ENCODE data around the gene EPB41L4B.

Gene EPB41L4B

DNA sequence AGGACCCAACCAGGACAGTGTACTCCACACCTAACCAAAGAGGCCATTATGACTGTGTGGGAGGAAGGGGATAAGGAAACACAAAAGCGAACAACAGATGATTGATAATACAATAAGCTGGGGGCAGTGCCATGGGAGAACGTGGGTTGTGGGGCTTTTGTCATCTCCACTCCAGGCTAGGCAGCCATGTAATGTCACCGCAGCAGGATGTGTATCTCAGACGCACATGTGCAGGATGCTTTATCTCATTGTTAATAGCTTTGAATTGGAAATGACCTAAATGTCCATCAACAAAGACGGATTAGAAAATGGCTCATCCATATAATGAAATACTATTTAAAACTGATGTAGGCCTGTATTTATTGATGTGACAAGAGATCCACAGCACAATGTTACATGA, 51.0 kb downstream of the EPB41L4B start:
- no peak for DNase-seq (ENCODE audit: low read depth)

DNA sequence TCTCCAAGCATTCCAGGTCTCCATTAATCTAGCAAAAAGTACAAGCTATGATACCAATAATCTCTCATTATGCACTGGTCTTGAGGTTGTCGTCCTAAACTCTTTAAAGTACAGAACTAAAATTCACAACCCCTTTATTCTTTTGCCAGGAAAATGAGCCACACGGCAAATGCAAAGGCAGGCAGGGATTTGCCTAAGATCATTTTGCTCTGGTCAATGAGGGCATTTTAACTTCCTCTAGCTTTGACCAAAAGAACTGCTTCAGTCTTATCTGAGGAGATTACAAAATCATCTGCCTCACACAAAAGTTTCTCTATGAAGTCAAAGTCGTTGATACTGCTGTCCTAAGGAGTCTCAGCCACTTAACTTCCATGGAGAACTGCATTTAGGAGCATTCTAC, 51.8 kb downstream of the EPB41L4B start:
- no peak for DNase-seq (ENCODE audit: low read depth)

DNA sequence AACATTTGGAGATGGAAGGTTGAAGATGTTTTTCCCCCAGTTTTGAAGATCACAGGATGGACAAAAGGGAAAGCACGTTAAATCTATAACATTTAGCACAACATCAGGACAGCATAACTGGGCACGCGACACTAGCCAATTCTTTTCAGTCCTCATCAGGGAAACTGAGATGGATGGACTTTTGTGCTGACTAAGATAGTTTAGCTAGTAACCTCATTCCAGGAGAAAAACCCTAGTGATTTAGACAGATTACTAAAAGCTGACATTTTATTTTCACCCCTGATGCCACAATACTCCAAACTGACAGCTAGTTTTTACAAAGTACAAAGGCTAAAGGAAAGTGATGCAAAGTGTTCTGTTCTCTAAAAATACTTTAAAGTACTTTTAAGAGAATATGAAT, 53.3 kb downstream of the EPB41L4B start:
- DNase-seq (ENCODE audit: low read depth): no peak

- DNase-seq (ENCODE audit: low read depth): no peak
These were observed 55.8 kb downstream of the EPB41L4B start for GRCh38 chr9:109264877-109265587.

GRCh38 chr9:109263358-109263757, 57.5 kb downstream of the EPB41L4B start:
- DNase-seq (ENCODE audit: low read depth): no peak

DNA sequence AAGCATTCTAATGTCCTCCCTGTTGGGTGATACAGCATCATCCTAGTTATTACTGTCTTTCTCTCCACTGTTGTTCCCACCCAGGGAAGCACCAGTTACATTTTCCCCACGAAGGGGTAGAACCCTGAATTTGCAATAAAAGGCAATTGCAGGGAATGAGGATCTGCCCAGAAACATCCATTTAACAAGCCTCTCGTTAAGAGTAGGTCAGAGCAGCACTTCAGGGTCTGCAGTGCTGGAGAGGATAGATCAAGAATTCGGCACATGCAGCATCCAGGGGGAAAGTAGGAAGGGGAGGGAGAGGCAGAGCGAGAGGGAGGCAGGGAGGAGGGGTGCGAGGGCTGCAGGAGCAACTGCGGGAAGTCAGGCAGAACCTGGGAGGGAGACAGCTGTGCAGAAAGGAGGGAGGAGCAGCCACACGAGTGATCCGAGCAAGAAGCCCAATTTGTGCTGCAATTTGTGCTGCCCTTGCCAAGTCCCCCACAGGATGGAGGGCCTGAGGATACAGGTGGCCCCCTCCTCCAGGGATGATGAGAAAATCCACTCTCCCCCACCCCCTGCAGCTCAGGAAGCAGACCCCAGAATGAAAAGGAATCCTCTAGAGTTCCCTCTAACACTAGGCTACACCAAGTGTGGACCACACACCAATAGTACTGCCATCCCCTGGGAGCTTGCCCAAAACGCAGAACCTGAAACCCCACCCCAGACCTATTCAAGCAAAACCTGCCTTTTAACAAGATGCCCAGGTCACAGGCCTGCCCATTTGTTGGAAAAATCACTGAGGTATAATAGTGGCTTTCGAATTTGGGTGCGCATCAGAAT, 62.2 kb downstream of the EPB41L4B start:
- DNase-seq (ENCODE audit: low read depth): no peak

DNA sequence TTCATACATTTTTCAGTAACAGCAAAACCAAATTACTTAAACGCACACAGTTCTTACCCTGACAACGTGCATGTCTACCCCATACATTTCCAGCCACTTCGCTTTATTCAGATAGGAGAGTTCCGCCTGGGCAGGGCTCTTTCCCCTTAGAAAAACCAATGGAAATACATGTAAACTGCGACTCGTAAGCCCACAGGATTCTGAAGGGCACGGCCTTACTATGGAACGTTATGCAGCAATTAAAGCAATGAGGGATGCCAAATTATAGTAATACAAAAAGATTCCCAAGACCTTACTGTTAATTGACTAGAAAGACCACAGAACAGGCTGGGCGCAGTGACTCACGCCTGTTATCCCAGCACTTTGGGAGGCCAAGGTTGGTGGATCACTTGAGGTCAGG, 64.5 kb downstream of the EPB41L4B start:
- no peak for DNase-seq (ENCODE audit: low read depth)

- no peak for DNase-seq (ENCODE audit: low read depth)
These were observed 65.5 kb downstream of the EPB41L4B start for GRCh38 chr9:109255394-109255793.

DNA sequence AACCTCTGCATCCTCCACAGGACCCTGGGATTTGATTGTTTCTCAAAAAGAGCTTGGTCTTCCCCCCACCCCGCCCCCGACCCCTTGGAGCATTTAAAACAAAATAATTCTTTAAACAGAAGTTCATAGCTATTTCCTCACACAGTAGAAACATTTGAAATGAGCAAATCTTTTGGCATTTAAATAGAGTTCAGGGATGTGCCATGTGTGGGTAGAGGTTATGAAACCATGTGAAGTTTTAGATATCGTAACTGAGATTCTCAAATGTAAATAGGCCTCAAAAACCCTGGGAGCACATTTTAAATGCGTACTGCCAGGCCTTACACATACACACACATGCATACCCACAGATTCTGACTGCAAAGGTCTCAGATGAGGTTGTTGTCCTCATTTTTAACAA, 66.5 kb downstream of the EPB41L4B start:
- no peak for DNase-seq (ENCODE audit: low read depth)

DNA sequence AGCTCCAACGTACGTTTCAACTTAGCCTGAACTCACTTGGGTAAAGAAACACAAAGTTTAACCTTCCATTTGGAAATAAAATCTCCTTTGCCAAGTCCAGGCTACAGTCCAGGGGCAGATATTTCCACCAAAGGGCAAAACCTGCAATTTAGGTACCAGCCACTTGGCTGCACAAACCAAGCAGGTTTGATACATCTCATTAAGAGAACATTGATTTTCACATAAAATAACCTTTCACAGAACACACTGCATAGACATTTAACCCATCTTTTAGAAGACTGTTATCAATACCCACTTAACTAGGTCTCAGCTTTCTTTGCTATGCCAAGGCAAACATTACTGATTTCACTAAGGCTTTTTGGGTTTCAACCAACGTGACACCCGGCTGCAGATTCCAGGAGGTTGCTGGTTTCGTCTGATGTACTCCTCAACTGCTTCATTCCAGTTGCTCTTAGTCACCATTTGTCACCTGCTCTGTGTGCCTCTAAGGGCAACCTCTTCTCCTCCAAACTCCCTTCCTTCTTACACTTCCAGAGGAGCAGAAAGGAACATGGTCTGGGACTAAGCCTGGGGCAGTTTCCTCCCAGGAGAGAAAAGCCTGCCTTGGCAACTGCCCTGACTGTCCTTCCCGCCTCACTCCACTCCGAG, 67.1 kb downstream of the EPB41L4B start:
- DNase-seq (ENCODE audit: low read depth): no peak

GRCh38 chr9:109253241-109253636, 67.6 kb downstream of the EPB41L4B start:
- DNase-seq (ENCODE audit: low read depth): no peak

DNA sequence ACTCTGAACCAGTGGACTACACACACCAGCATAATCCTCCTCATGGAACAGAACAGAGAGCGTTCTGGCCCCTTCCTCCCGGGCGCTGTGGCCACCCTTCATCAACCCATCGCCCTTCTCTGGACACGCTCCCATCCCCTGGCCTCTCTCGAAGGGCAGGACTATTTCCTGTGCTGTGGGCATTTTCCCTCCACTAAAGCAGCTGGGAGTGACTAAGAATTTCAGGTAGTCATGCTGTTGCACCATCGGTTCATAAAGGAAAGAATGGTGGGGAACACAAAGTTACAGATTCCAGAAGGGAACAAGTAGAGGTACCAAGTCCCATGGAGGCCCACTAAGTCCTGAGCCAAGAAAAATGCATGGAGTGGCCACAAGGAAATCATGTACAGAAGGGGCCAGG, 68.6 kb downstream of the EPB41L4B start:
- no peak for DNase-seq (ENCODE audit: low read depth)

DNA sequence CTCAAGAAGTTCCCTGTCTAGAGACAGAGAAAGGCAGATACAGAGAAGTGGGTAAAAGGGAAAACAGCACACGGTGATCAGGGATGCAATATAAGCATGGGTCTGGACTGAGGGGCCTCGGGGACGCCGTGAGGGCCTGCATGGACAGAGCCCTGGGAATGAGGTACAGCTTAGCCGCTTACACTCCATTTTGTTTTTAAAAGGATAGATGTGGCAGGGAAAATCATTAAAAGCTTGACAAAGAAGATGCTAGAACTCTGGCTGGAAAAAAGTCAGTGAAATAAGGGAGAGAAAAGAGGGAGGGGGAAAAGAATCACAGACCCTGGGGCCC, 69.1 kb downstream of the EPB41L4B start:
- no peak for DNase-seq (ENCODE audit: low read depth)

- no peak for DNase-seq (ENCODE audit: low read depth)
These were observed 69.6 kb downstream of the EPB41L4B start for GRCh38 chr9:109251080-109251775.

GRCh38 chr9:109250771-109251079, 70.1 kb downstream of the EPB41L4B start:
- no peak for DNase-seq (ENCODE audit: low read depth)

GRCh38 chr9:109250311-109250741, 70.5 kb downstream of the EPB41L4B start:
- DNase-seq (ENCODE audit: low read depth): no peak

GRCh38 chr9:109249615-109250014, 71.2 kb downstream of the EPB41L4B start:
- DNase-seq (ENCODE audit: low read depth): no peak

- no peak for DNase-seq (ENCODE audit: low read depth)
These were observed 72.7 kb downstream of the EPB41L4B start for GRCh38 chr9:109248133-109248581.

DNA sequence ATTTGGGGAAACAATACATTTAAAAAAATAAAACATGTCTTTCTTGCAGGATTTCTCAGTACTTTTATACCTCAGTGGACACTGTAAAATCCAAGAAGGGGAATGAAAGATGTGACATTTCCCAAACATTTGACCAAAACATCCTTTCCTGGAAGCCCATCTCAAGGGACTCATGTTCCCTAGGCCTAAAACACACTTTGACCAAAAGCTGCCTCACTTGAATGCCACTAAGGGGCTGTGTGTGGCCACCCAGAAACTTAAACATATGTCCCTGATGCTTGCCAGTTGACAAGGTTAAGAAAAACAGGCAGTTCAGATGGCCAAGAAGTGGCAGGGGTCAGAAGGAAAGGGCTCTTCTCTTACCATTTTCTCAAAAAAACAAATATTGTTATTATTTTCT, 73.6 kb downstream of the EPB41L4B start:
- DNase-seq (ENCODE audit: low read depth): no peak

DNA sequence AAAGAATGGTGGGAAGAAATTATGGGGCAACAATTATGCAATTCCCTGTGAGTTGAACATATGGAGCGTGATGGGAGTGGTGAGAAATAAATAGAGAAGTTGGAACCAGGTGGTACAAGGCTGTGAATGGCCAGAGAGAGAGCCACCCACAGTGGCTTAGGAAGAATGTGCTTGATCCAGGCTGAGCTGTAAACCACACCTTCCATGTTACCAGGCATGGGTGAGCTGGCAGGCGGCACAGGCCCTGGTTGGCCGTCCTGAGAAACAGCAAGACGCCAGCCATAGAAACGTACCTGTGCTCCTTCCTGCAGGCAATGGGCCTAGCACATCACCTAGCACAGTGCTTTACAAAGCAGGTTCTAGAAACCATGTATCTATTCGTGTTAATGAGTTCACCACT, 74.3 kb downstream of the EPB41L4B start:
- no peak for DNase-seq (ENCODE audit: low read depth)

- DNase-seq (ENCODE audit: low read depth): no peak
These were observed 75.5 kb downstream of the EPB41L4B start for GRCh38 chr9:109245310-109245897.
